Measurements from ENCODE around the gene HSPB2. TPM values are rescaled to one million over a fixed set of nuclear protein-coding genes. Genes with fewer than 3 reads are reported as not detected.

The HSPB2 gene
- total and polyA plus RNA-seq, 3 experiments from 2014 or later: not detected

DNA sequence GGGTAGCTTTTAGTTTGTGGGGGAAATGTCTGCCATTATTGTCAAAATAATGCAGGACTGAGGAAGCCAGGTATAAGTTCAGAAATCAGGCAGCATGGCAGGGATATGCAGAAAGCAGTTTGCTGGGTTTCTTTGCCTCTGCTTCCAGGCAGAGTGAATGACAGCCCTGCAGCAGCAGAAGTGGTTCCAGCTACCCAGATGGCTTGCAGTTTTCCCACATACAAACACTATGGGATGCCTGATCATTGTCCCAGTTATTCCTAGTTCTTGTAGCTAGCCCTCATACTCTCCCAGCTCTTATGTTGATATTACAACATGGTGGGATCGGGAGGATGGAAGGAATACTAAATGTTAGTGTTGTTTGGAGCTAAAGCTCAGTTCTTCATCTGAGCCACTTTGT lies 21.8 kb downstream of the HSPB2 start:
- Histone ChIP-seq H3K9me3 (ENCODE audit: low read length) (no peaks in the 10 kb centered on the region), H3K36me3 (ENCODE audit: insufficient read depth, low read length) (no peaks in the 10 kb centered on the region), H3K27ac (ENCODE audit: low read depth, low read length) (no peak overlapping the region), H3K4me1 (ENCODE audit: insufficient read depth, low read length) (peaks cover 37% of the 10 kb centered on the region), H3K27me3 (ENCODE audit: insufficient read depth, low read length, poor library complexity, severe bottlenecking) (no peaks in the 10 kb centered on the region), H3K4me3 (ENCODE audit: low read length) (no peak overlapping the region)
- POLR2A ChIA-PET: interaction anchor here (0.6 kb wide), 2 partner anchors 62 to 82 kb away, joined by 3 read pairs; no protein-coding TSS in a partner anchor
- H3K4me1 Mint-ChIP-seq: peaks cover 25 to 41% (median 37%) of the 10 kb centered on the region in 3 donors
- no peak overlapping the region for H3K27ac Mint-ChIP-seq
- no peaks in the 10 kb centered on the region for H3K9me3 Mint-ChIP-seq
- peaks cover 6% of the 10 kb centered on the region in 2 donors for H3K27me3 Mint-ChIP-seq
- no peaks in the 10 kb centered on the region for H3K36me3 Mint-ChIP-seq
- CTCF ChIA-PET: interaction anchor here (2.9 kb wide), 1 partner anchor 48 kb away, joined by 8 read pairs; no protein-coding TSS in a partner anchor
- no peak for DNase-seq
- H3K4me3 Mint-ChIP-seq: peak overlapping the region in 1 of 7 donors; percentile 34

DNA sequence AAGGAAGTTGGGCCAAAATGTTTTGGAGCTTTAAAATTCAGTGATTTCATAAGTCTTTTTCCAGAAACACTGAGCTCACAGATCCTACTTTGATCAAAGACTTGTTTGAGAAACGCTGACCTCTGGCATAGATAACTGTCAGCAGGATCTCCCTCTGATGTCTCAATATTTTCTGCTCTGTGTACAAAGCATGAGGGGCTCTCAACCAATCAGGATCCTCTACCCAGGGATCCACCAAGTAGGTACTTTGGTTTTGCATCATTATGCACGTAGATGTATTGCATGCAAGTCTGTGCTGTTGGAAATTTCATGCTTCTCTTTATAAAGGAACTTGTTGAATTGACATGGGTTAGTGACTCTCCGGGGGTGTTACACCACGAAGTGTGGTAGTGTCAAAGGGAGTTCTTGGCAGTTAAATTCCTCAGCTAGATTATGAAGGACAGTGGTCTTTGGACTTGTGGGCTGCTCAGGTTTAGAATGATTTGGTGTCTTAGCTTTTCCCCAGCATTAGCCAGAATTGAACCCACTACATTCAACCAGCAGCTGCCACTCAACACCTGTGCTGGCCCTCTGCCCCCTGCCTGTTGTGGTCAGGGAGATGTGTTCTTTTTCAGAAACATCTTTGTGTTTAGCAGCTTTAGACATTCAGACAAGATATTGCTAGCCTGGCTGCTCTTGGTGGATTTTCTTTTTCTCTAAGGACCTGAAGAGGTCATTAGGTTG lies 22.9 kb downstream of the HSPB2 start:
- no peaks in the 10 kb centered on the region for H3K27me3 ChIP-seq (ENCODE audit: insufficient read depth, low read length, poor library complexity, severe bottlenecking)
- peaks cover 27 to 43% (median 40%) of the 10 kb centered on the region in 3 donors for H3K4me1 Mint-ChIP-seq
- no peak overlapping the region for H3K27ac ChIP-seq (ENCODE audit: low read depth, low read length)
- peak overlapping the region in 1 of 8 donors; percentile 35 for H3K27ac Mint-ChIP-seq
- H3K4me1 ChIP-seq (ENCODE audit: insufficient read depth, low read length): peaks cover 37% of the 10 kb centered on the region
- H3K36me3 Mint-ChIP-seq: no peaks in the 10 kb centered on the region
- no peak for DNase-seq
- H3K9me3 ChIP-seq (ENCODE audit: low read length): no peaks in the 10 kb centered on the region
- H3K36me3 ChIP-seq (ENCODE audit: insufficient read depth, low read length): no peaks in the 10 kb centered on the region
- H3K4me3 ChIP-seq (ENCODE audit: low read length): no peak overlapping the region
- H3K27me3 Mint-ChIP-seq: peaks cover 6% of the 10 kb centered on the region in 2 donors
- POLR2A ChIA-PET: no interaction called here
- CTCF ChIA-PET: interaction anchor here (1.2 to 3.3 kb wide), 4 partner anchors 8 to 57 kb away, joined by 3 to 17 read pairs (median 6); no protein-coding TSS in a partner anchor
- peak overlapping the region in 6 of 7 donors; percentile 28 to 91 (median 86) for H3K4me3 Mint-ChIP-seq
- no peaks in the 10 kb centered on the region for H3K9me3 Mint-ChIP-seq

DNA sequence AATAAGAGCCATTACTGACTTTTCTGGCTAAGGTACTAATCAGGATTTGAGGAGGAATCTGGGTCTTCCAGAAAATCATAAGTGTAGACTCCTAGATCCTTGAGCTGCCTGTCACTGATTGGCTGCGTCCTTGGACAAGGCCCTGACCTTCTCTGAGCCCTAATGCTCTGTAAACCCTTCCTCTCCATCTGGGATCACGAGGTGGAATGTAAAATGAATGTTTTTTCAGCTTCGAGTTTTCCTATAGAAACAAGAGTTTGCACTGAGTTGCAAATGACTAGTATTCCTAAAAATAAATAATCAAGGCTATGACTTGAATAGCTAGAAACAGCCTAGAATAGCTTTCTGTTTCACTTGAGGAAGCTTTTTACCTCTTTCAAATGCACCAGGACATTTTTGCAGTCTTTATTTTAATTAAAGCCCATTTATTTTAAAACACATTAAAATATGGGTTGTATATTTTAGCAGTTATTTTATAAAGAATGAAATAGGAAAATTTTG lies 23.6 kb downstream of the HSPB2 start:
- Mint-ChIP-seq H3K27ac (peak overlapping the region in 2 of 8 donors; percentile 73 to 79), H3K27me3 (peaks cover 6% of the 10 kb centered on the region in 2 donors), H3K4me3 (peak overlapping the region; percentile 82 to 91 (median 87)), H3K4me1 (peaks cover 27 to 43% (median 40%) of the 10 kb centered on the region in 3 donors), H3K36me3 (no peaks in the 10 kb centered on the region), H3K9me3 (no peaks in the 10 kb centered on the region)
- no peaks in the 10 kb centered on the region for H3K9me3 ChIP-seq (ENCODE audit: low read length)
- ChIA-PET CTCF (interaction anchor here (0.9 to 3.3 kb wide), 6 partner anchors 9 to 65 kb away, joined by 3 to 17 read pairs (median 4); partner anchors contain the start of gene ALG9), POLR2A (interaction anchor here (2.8 kb wide), 1 partner anchor 9 kb away, joined by 14 read pairs; no protein-coding TSS in a partner anchor)
- no peaks in the 10 kb centered on the region for H3K36me3 ChIP-seq (ENCODE audit: insufficient read depth, low read length)
- DNase-seq: no peak
- H3K4me1 ChIP-seq (ENCODE audit: insufficient read depth, low read length): peaks cover 37% of the 10 kb centered on the region
- H3K27ac ChIP-seq (ENCODE audit: low read depth, low read length): peak overlapping the region; percentile 4
- H3K27me3 ChIP-seq (ENCODE audit: insufficient read depth, low read length, poor library complexity, severe bottlenecking): no peaks in the 10 kb centered on the region
- H3K4me3 ChIP-seq (ENCODE audit: low read length): peak overlapping the region; percentile 68

DNA sequence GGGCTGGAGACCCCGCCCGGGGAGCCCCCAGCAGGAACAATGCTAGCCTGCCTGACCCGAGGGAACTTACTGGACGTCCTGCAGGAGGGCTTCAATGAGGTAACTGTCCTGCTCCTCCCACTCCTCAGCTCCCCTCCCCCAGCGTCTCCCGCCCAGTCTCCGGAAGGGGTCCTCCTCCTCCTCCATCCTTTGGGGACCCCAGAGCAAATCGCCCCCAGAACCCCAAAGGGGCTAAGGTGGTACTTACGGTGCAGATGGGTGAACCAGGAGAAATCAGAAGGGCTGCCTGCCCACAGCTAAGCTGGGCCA lies 24.9 kb downstream of the HSPB2 start:
- no peak overlapping the region for H3K27ac ChIP-seq (ENCODE audit: low read depth, low read length)
- no peaks in the 10 kb centered on the region for H3K9me3 ChIP-seq (ENCODE audit: low read length)
- peak overlapping the region; percentile 62 to 91 (median 82) for H3K4me3 Mint-ChIP-seq
- H3K4me3 ChIP-seq (ENCODE audit: low read length): peak overlapping the region; percentile 68
- peaks cover 27 to 38% (median 38%) of the 10 kb centered on the region in 3 donors for H3K4me1 Mint-ChIP-seq
- POLR2A ChIA-PET: interaction anchor here (0.6 to 2.8 kb wide), 2 partner anchors 11 to 78 kb away, joined by 4 to 14 read pairs; no protein-coding TSS in a partner anchor
- H3K27ac Mint-ChIP-seq: peak overlapping the region in 4 of 8 donors; percentile 36 to 73 (median 54)
- peaks cover 30% of the 10 kb centered on the region for H3K4me1 ChIP-seq (ENCODE audit: insufficient read depth, low read length)
- CTCF ChIA-PET: interaction anchor here (1.2 to 3.3 kb wide), 3 partner anchors 10 to 45 kb away, joined by 4 to 17 read pairs (median 5); no protein-coding TSS in a partner anchor
- peaks cover 5 to 6% of the 10 kb centered on the region in 2 donors for H3K27me3 Mint-ChIP-seq
- no peaks in the 10 kb centered on the region for H3K27me3 ChIP-seq (ENCODE audit: insufficient read depth, low read length, poor library complexity, severe bottlenecking)
- DNase-seq: no peak
- no peaks in the 10 kb centered on the region for H3K9me3 Mint-ChIP-seq
- H3K36me3 Mint-ChIP-seq: no peaks in the 10 kb centered on the region
- H3K36me3 ChIP-seq (ENCODE audit: insufficient read depth, low read length): no peaks in the 10 kb centered on the region

DNA sequence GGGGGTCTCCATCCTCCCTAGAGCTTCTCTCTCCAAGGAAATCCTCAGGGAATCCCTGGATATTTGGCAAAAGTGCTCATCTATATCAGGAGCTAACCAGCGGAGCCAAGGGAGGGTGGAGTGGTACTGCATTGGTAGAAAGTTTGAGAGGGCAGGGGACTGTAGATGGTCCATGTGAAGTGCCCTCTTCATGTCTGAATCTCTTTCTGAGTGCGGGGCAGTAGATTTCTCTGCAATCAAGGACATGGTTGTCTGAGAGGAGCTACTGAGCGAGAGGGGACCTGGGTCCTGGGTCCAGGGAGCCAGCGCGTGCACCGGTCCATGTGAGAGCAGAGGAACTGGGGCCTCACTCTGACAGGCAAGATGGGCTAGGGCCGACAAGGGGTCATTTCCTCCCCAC lies 25.3 kb downstream of the HSPB2 start:
- ChIA-PET CTCF (interaction anchor here (1.2 to 3.3 kb wide), 4 partner anchors 11 to 44 kb away, joined by 4 to 17 read pairs (median 4); no protein-coding TSS in a partner anchor), POLR2A (interaction anchor here (0.6 to 2.8 kb wide), 2 partner anchors 11 to 78 kb away, joined by 4 to 14 read pairs; no protein-coding TSS in a partner anchor)
- H3K4me1 ChIP-seq (ENCODE audit: insufficient read depth, low read length): peaks cover 30% of the 10 kb centered on the region
- Mint-ChIP-seq H3K27me3 (peaks cover under 1 to 4% of the 10 kb centered on the region in 2 donors), H3K36me3 (no peaks in the 10 kb centered on the region), H3K9me3 (no peaks in the 10 kb centered on the region), H3K4me1 (peaks cover 24 to 34% (median 34%) of the 10 kb centered on the region in 3 donors), H3K4me3 (peak overlapping the region; percentile 62 to 91 (median 82)), H3K27ac (peak overlapping the region in 7 of 8 donors; percentile 62 to 89 (median 74))
- H3K27me3 ChIP-seq (ENCODE audit: insufficient read depth, low read length, poor library complexity, severe bottlenecking): no peaks in the 10 kb centered on the region
- no peaks in the 10 kb centered on the region for H3K9me3 ChIP-seq (ENCODE audit: low read length)
- H3K36me3 ChIP-seq (ENCODE audit: insufficient read depth, low read length): no peaks in the 10 kb centered on the region
- peak overlapping the region; percentile 68 for H3K4me3 ChIP-seq (ENCODE audit: low read length)
- no peak overlapping the region for H3K27ac ChIP-seq (ENCODE audit: low read depth, low read length)
- no peak for DNase-seq

DNA sequence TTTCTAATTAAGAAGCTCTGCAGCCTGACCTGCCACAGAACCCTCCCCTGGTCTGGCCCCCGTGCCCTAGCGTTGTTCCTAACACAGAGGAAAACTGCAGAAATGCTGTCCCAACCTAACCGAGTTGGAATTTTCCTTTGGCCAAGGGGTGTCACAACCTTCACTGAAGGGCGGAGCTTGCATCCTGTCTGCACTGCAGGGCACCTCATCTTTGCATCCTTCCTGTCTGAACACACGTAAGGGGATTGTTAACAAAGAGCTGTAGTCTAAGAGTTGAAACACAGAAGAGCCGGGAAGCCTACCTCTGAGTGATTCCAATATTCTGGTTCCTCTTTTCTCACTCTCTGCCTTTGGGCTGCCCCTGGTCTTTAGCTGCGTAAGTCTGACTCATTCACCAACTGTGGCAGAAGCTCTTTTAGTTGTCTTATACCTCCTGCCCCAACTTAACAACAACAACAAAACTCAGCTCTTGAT lies 26.2 kb downstream of the HSPB2 start:
- Histone ChIP-seq H3K27me3 (ENCODE audit: insufficient read depth, low read length, poor library complexity, severe bottlenecking) (no peaks in the 10 kb centered on the region), H3K9me3 (ENCODE audit: low read length) (no peaks in the 10 kb centered on the region), H3K4me1 (ENCODE audit: insufficient read depth, low read length) (peaks cover 30% of the 10 kb centered on the region), H3K27ac (ENCODE audit: low read depth, low read length) (peak overlapping the region; percentile 36), H3K36me3 (ENCODE audit: insufficient read depth, low read length) (no peaks in the 10 kb centered on the region), H3K4me3 (ENCODE audit: low read length) (peak overlapping the region; percentile 68)
- H3K27me3 Mint-ChIP-seq: peaks cover 0 to 2% of the 10 kb centered on the region in 2 donors
- peak overlapping the region; percentile 62 to 91 (median 82) for H3K4me3 Mint-ChIP-seq
- H3K36me3 Mint-ChIP-seq: no peaks in the 10 kb centered on the region
- peak in 3 of 5 donors; percentile 9 to 56 (median 15) for DNase-seq
- peak overlapping the region; percentile 62 to 89 (median 78) for H3K27ac Mint-ChIP-seq
- H3K4me1 Mint-ChIP-seq: peaks cover 24 to 34% (median 34%) of the 10 kb centered on the region in 3 donors
- ChIA-PET CTCF (interaction anchor here (1.5 kb wide), 1 partner anchor 33 kb away, joined by 4 read pairs; no protein-coding TSS in a partner anchor), POLR2A (interaction anchor here (0.6 to 2.8 kb wide), 2 partner anchors 12 to 336 kb away, joined by 4 to 14 read pairs; no protein-coding TSS in a partner anchor)
- no peaks in the 10 kb centered on the region for H3K9me3 Mint-ChIP-seq

DNA sequence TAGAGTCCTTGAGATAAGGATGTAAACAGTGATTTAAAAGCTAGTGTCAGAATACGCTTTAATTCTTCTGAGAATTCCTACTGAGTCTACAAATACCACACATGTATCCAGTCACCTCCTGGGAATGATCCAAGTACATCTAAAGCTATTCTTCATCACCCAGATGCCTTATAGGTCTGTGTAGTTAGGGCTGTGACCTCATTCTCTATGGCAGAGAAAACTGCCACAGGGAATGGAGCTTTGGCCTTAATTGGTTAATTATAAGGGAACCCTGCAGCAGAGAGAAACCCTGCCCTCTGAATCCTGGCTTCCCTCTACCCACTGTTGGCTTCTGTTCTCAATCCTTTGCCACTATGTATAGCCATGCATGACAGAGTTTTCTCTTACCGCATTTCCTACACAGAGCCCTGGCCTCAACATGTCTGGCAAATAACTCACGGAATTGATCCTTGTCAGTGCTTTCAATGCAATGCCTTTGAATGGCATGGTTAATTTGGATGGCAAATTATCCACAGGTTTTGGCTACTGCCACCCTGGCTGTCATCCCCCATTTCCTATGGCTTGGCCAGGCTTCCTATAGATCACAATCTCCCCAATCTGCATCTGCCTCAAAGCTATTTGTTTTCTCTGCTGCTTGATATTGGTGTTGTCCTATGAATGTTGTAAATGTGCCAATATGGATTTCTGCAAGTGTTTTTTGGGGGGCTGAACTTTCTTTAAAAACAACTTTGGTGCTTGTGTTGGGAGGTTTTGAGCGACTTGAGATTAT lies 27.5 kb downstream of the HSPB2 start:
- peaks cover 24 to 37% (median 34%) of the 10 kb centered on the region in 3 donors for H3K4me1 Mint-ChIP-seq
- H3K27ac Mint-ChIP-seq: peak overlapping the region in 2 of 8 donors; percentile 1 to 18
- POLR2A ChIA-PET: no interaction called here
- no peak for DNase-seq
- H3K4me3 Mint-ChIP-seq: peak overlapping the region in 1 of 7 donors; percentile 1
- no peaks in the 10 kb centered on the region for H3K9me3 Mint-ChIP-seq
- H3K36me3 Mint-ChIP-seq: no peaks in the 10 kb centered on the region
- H3K27me3 Mint-ChIP-seq: peaks cover 0 to 2% of the 10 kb centered on the region in 2 donors
- Histone ChIP-seq H3K36me3 (ENCODE audit: insufficient read depth, low read length) (no peaks in the 10 kb centered on the region), H3K4me1 (ENCODE audit: insufficient read depth, low read length) (peaks cover 30% of the 10 kb centered on the region), H3K27ac (ENCODE audit: low read depth, low read length) (no peak overlapping the region), H3K9me3 (ENCODE audit: low read length) (no peaks in the 10 kb centered on the region), H3K27me3 (ENCODE audit: insufficient read depth, low read length, poor library complexity, severe bottlenecking) (no peaks in the 10 kb centered on the region), H3K4me3 (ENCODE audit: low read length) (no peak overlapping the region)
- CTCF ChIA-PET: interaction anchor here (2.3 kb wide), 1 partner anchor 8 kb away, joined by 8 read pairs; no protein-coding TSS in a partner anchor

Data from CD8-positive, alpha-beta memory T cell (primary cell).